Mucosa of gallbladder (tissue), 1 donor: ENCODE data around the gene TRPV5. TPM values are rescaled to one million over a fixed set of nuclear protein-coding genes. Genes with fewer than 3 reads are reported as not detected.
A peak's percentile ranks its signal among the peaks of the same experiment; 100 is the strongest.
"Not testable (repeated sequence)": the region's sequence is repeated elsewhere in the genome, so short reads cannot be mapped to it uniquely, and the experiment has no call there.

Source experiments
- DNase-seq: peaks from one replicate; pipeline ENCODE4 v3.0.0-alpha.2; 2020; ENCODE audit warnings: low spot score
- total RNA-seq: library from RNA; stranded (reverse); gene quantifications from one replicate; pipeline ENCODE4 v1.2.1, GENCODE V29; 2021
- donor health status: DM: no; HTN: no; CAD: no.

TRPV5 gene
- total RNA-seq, result not detected

- no peak for DNase-seq
Measured at GRCh38 chr7:142933624-142934023, at the start of gene TRPV5. Gene TRPV5 (minus strand): TSS chr7:142933746. CDS start chr7:142933459, 287 bp downstream.

GRCh38 chr7:142978402-142978801 is 44.9 kb upstream of the TRPV5 start:
- not testable (repeated sequence) for DNase-seq

GRCh38 chr7:142974626-142975025 is 41.1 kb upstream of the TRPV5 start:
- no peak for DNase-seq

- no peak for DNase-seq
Measured at GRCh38 chr7:142969183-142969582, 35.6 kb upstream of the TRPV5 start.

- DNase-seq, result no peak
Measured at GRCh38 chr7:142968229-142968628, 34.7 kb upstream of the TRPV5 start.

GRCh38 chr7:142964502-142965246 is 31.1 kb upstream of the TRPV5 start:
- DNase-seq, result no peak

- DNase-seq, result no peak
Measured at GRCh38 chr7:142963993-142964392, 30.4 kb upstream of the TRPV5 start.

GRCh38 chr7:142962991-142963390 is 29.4 kb upstream of the TRPV5 start:
- DNase-seq, result no peak

- no peak for DNase-seq
Measured at GRCh38 chr7:142961973-142962926, 28.7 kb upstream of the TRPV5 start, which contains the start of gene KEL. Gene KEL (minus strand): TSS chr7:142962363. CDS start chr7:142962206, 157 bp downstream.

- DNase-seq, result no peak
Measured at GRCh38 chr7:142961595-142961972, 28.0 kb upstream of the TRPV5 start.

- no peak for DNase-seq
Measured at GRCh38 chr7:142960955-142961512, 27.5 kb upstream of the TRPV5 start.

GRCh38 chr7:142959202-142959601 is 25.7 kb upstream of the TRPV5 start:
- no peak for DNase-seq

- no peak for DNase-seq
Measured at GRCh38 chr7:142957723-142958122, 24.2 kb upstream of the TRPV5 start.

- DNase-seq, result peak; percentile 40
Measured at GRCh38 chr7:142956951-142957623, 23.5 kb upstream of the TRPV5 start.

- DNase-seq, result no peak
Measured at GRCh38 chr7:142954680-142955268, 21.2 kb upstream of the TRPV5 start.

GRCh38 chr7:142950235-142950634 is 16.7 kb upstream of the TRPV5 start:
- DNase-seq, result no peak

GRCh38 chr7:142948603-142949002 is 15.1 kb upstream of the TRPV5 start:
- DNase-seq, result no peak

GRCh38 chr7:142945001-142945400 is 11.5 kb upstream of the TRPV5 start:
- no peak for DNase-seq

- DNase-seq, result no peak
Measured at GRCh38 chr7:142943706-142944268, 10.2 kb upstream of the TRPV5 start.

- DNase-seq, result no peak
Measured at GRCh38 chr7:142942746-142943145, 9.2 kb upstream of the TRPV5 start.

GRCh38 chr7:142941541-142941940 is 8.0 kb upstream of the TRPV5 start:
- no peak for DNase-seq
